B cell (primary cell): Measurements from ENCODE around the gene ZSCAN2. TPM values are rescaled to one million over a fixed set of nuclear protein-coding genes. Genes with fewer than 3 reads are reported as not detected.
"Not testable (repeated sequence)": the region's sequence is repeated elsewhere in the genome, so short reads cannot be mapped to it uniquely, and the experiment has no call there.

ENCODE experiments used
- ATAC-seq: fragments of 200-7000 bp; cut with Tn5 transposase; one replicate; pipeline ENCODE4 v1.10.0; 2021; ENCODE audit warnings: low read depth, mild to moderate bottlenecking, moderate number of reproducible peaks, moderate library complexity
- CTCF ChIA-PET: fragments of 350-600 bp; sonication (Branson Sonifier 250); formaldehyde crosslinking; loops from one replicate; lab custom pipeline; 2021; ENCODE audit warnings: antibody characterized with exemption, inconsistent platforms; lab: Charles Lee
- POLR2A ChIA-PET: fragments of 350-600 bp; sonication (Branson Sonifier 250); formaldehyde crosslinking; loops from one replicate; lab custom pipeline; 2021; ENCODE audit warnings: antibody characterized with exemption; lab: Charles Lee
- DNase-seq: peaks from one replicate; pipeline ENCODE4 v3.0.0; 2013
- H2AFZ ChIP-seq: 2 replicates; pipeline ENCODE4 v1.6.1; 2012; ENCODE audit warnings: mild to moderate bottlenecking, low read depth, low read length; ENCODE audit not compliant: insufficient read depth, poor library complexity, severe bottlenecking
- H3K27ac ChIP-seq, 2 donors: 1 replicate in 1 of 2; 2 replicates in 1 of 2; pipeline ENCODE4 v1.5.1; 2012 to 2013; ENCODE audit warnings: low read length in 2 of 2, mild to moderate bottlenecking in 2 of 2, moderate library complexity in 1 of 2
- H3K27me3 ChIP-seq, 4 experiments: fragments of 200-600 bp in 1 of 4; sonication (generic) in 1 of 4; replicated peaks in 1 of 4; 1 replicate in 2 of 4; 2 replicates in 2 of 4; pipeline versions ENCODE4 v1.6.1 to v1.7.0; 2013 to 2016; ENCODE audit warnings: low read length in 3 of 4, mild to moderate bottlenecking in 2 of 4, mixed read lengths in 1 of 4, moderate library complexity in 1 of 4; ENCODE audit not compliant: insufficient read depth in 4 of 4, control insufficient read depth in 3 of 4; ENCODE audit errors: control extremely low read depth in 1 of 4
- H3K36me3 ChIP-seq, 2 experiments: replicated peaks in 1 of 2; 1 replicate in 1 of 2; 2 replicates in 1 of 2; pipeline versions ENCODE4 v1.6.1 to v1.7.1; 2013; ENCODE audit warnings: low read length in 1 of 2; ENCODE audit not compliant: insufficient read depth in 2 of 2, control insufficient read depth in 1 of 2; ENCODE audit errors: control extremely low read depth in 1 of 2, extremely low read depth in 1 of 2
- H3K4me1 ChIP-seq, 2 donors: fragments of 200-600 bp in 1 of 2; sonication (generic) in 1 of 2; 1 replicate in 1 of 2; 2 replicates in 1 of 2; pipeline versions ENCODE4 v1.5.1 to v1.6.1; 2013 to 2017; ENCODE audit warnings: low read length in 2 of 2; ENCODE audit not compliant: control insufficient read depth in 2 of 2, insufficient read depth in 2 of 2
- H3K4me2 ChIP-seq: replicated peaks from 2 replicates; pipeline ENCODE3; 2012; ENCODE audit warnings: mild to moderate bottlenecking, low read depth, low read length; ENCODE audit not compliant: poor library complexity, severe bottlenecking
- H3K4me3 ChIP-seq, 5 experiments: fragments of 200-600 bp in 1 of 5; sonication (generic) in 1 of 5; 1 replicate in 3 of 5; 2 replicates in 2 of 5; pipeline versions ENCODE4 v1.5.1 to v1.7.0; 2011 to 2016; ENCODE audit warnings: low read length in 4 of 5, mild to moderate bottlenecking in 4 of 5, low read depth in 2 of 5, control low read depth in 1 of 5, moderate library complexity in 1 of 5; ENCODE audit not compliant: insufficient read depth in 1 of 5; ENCODE audit errors: control extremely low read depth in 1 of 5, extremely low read depth in 1 of 5
- H3K79me2 ChIP-seq: fragments of 200-600 bp; sonication (generic); one replicate; pipeline ENCODE4 v1.6.0; 2016; ENCODE audit warnings: low read length; ENCODE audit not compliant: control insufficient read depth, insufficient read depth
- H3K9ac ChIP-seq: fragments of 200-600 bp; sonication (generic); 2 replicates; pipeline ENCODE4 v1.6.1; 2017; ENCODE audit warnings: mild to moderate bottlenecking, low read length, moderate library complexity
- H3K9me3 ChIP-seq, 3 donors: one replicate each; pipeline versions ENCODE4 v1.6.1 to v1.7.1; 2013; ENCODE audit warnings: low read length in 2 of 3; ENCODE audit not compliant: control insufficient read depth in 2 of 3, insufficient read depth in 1 of 3; ENCODE audit errors: control extremely low read depth in 1 of 3
- H4K20me1 ChIP-seq: 2 replicates; pipeline ENCODE4 v1.6.0; 2012; ENCODE audit warnings: mild to moderate bottlenecking, low read length; ENCODE audit not compliant: insufficient read depth, control insufficient read depth, poor library complexity, severe bottlenecking
- H3K27ac Mint-ChIP-seq: one replicate; pipeline ENCODE4 v1.8.0; 2021; ENCODE audit warnings: mixed read lengths
- H3K27me3 Mint-ChIP-seq: one replicate; pipeline ENCODE4 v1.8.0; 2021; ENCODE audit warnings: mixed read lengths
- H3K4me1 Mint-ChIP-seq: one replicate; pipeline ENCODE4 v1.8.0; 2021; ENCODE audit warnings: mixed read lengths
- H3K4me3 Mint-ChIP-seq: one replicate; pipeline ENCODE4 v1.8.0; 2021; ENCODE audit warnings: mixed read lengths
- H3K9me3 Mint-ChIP-seq: one replicate; pipeline ENCODE4 v1.8.0; 2022; ENCODE audit warnings: mixed read lengths; ENCODE audit not compliant: insufficient read depth
- EZH2 ChIP-seq: IDR thresholded peaks from 2 replicates; pipeline ENCODE4 v1.6.1; 2012; ENCODE audit warnings: borderline replicate concordance, low read depth, mild to moderate bottlenecking, moderate library complexity, low read length; ENCODE audit not compliant: insufficient read depth, poor library complexity, severe bottlenecking
- WGBS: methylation state at CpG from one replicate; pipeline ENCODE4 v1.1.5; 2013; ENCODE audit warnings: missing lambda C conversion rate; ENCODE audit not compliant: insufficient coverage; 5-methylcytosine and 5-hydroxymethylcytosine counted together
- intact Hi-C: fragments of 100-400 bp; cut with micrococcal nuclease; formaldehyde crosslinking; loops from one replicate; pipeline ENCODE4 v1.10.0; 2022
- polyA minus RNA-seq: library from RNA; depleted of rRNA, polyadenylated mRNA; stranded (reverse); fragments of >200 nt; gene quantifications from 2 replicates; pipeline ENCODE4 v1.2.3, GENCODE V29; 2012
- polyA plus RNA-seq: library from polyadenylated mRNA; depleted of rRNA; stranded (reverse); fragments of >200 nt; gene quantifications from 2 replicates; pipeline ENCODE4 v1.2.3, GENCODE V29; 2012
- total RNA-seq, 2 donors: library from RNA; stranded (reverse); fragments of 120-200 nt in 1 of 2; gene quantifications; 1 replicate in 1 of 2; 2 replicates in 1 of 2; pipeline versions ENCODE4 v1.2.3 to v1.2.4, GENCODE V29; 2013 to 2022
- TF ChIP-seq, protein P1 (sequence below): fragments of 200-600 bp; IDR thresholded peaks from one replicate; pipeline ENCODE4 v1.8.0; 2022; ENCODE audit warnings: antibody characterized with exemption, mild to moderate bottlenecking

The ZSCAN2 gene
- total RNA-seq (16.2 and 18.6 TPM in 2 replicates), polyA plus RNA-seq (5.6 and 9.9 TPM in 2 replicates), polyA minus RNA-seq (11.1 and 14.1 TPM in 2 replicates)
- total RNA-seq (2013), result 13.2 TPM

DNA sequence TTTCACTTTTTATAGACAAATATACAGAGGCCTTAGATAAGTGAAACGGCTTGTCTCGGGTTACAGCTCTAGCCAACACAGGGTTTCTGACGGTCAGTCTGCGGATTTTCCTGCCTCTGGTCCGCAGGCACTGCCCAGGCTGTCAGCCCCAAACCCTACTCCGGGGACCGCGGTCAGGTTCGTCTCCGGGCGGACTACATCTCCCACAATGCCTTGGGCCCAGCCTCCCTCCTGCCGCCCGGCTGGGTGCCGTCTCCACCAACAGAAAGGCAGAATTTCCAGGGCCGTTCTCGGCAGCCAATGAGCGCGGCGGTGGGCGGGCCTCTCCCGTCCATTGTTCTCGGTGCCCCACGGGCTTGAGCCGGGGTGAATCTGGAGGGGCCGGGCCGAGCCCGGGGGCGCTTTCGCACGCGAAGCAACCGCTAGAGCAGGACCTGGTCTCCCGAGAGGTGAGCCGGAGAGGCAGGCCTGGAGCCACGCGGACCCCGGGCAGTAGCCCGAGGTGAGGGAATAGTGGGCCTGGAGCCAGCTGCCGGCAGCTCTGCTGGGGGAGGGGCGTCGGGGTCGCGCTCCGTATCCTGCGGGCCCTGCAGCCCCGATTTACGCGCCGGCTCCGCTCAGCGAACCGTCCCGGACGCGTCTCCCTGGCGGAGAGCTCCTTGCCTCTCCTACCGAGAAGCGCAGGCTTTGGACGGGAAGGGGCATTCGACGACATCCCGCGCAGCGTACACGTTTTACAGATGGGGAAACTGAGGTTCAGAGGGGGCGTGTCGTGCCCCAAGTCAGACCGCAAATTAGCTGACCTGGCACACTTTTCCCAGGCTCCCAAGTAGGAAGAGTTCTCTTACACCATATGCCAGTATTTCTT lies at the start of gene ZSCAN2:
Gene ZSCAN2 (plus strand): TSS at position 323 of the 868 bp plus-strand sequence. CDS start 2,919 bp downstream, outside the sequence.
- WGBS, result under 1% methylated on average over 65 of the region's 68 CpGs
- peak within 1 kb of the TSS; percentile 93 for H2AFZ ChIP-seq
- peak within 1 kb of the TSS; percentile 86 for H3K9ac ChIP-seq
- H3K36me3 ChIP-seq, result peaks cover 3 to 6% of the 10 kb centered on the region in 2 experiments
- DNase-seq (peak; percentile 93), ATAC-seq (peak; percentile 94)
- no peaks in the 10 kb centered on the region for H3K9me3 Mint-ChIP-seq
- intact Hi-C loops, result loop anchor here (1.0 kb wide), 3 partner anchors 53 to 379 kb away; partner anchors contain the start of genes SEC11A and WDR73
- POLR2A ChIA-PET, result interaction anchor here (1.8 kb wide), 1 partner anchor 9 kb away, joined by 3 read pairs; no protein-coding TSS in a partner anchor
- no peak for TF ChIP-seq EZH2
- TF ChIP-seq, protein P1, sequence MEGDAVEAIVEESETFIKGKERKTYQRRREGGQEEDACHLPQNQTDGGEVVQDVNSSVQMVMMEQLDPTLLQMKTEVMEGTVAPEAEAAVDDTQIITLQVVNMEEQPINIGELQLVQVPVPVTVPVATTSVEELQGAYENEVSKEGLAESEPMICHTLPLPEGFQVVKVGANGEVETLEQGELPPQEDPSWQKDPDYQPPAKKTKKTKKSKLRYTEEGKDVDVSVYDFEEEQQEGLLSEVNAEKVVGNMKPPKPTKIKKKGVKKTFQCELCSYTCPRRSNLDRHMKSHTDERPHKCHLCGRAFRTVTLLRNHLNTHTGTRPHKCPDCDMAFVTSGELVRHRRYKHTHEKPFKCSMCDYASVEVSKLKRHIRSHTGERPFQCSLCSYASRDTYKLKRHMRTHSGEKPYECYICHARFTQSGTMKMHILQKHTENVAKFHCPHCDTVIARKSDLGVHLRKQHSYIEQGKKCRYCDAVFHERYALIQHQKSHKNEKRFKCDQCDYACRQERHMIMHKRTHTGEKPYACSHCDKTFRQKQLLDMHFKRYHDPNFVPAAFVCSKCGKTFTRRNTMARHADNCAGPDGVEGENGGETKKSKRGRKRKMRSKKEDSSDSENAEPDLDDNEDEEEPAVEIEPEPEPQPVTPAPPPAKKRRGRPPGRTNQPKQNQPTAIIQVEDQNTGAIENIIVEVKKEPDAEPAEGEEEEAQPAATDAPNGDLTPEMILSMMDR, result no peak
- no peaks in the 10 kb centered on the region for H3K27me3 ChIP-seq
- peak within 1 kb of the TSS; percentile 96 for H3K27ac Mint-ChIP-seq
- peak within 1 kb of the TSS; percentile 32 to 47 for H3K27ac ChIP-seq
- no peaks in the 10 kb centered on the region for H4K20me1 ChIP-seq
- peaks cover 63% of the 10 kb centered on the region for H3K4me1 Mint-ChIP-seq
- H3K4me2 ChIP-seq, result peak within 1 kb of the TSS; percentile 91
- H3K4me1 ChIP-seq, result peaks cover 29 to 52% of the 10 kb centered on the region in 2 donors
- CTCF ChIA-PET, result interaction anchor here (0.6 to 1.6 kb wide), 8 partner anchors 10 to 443 kb away, joined by 3 to 8 read pairs (median 4); partner anchors contain the start of gene WDR73
- peak within 1 kb of the TSS; percentile 99 for H3K4me3 Mint-ChIP-seq
- peaks cover 46% of the 10 kb centered on the region for H3K79me2 ChIP-seq
- H3K4me3 ChIP-seq, result peak within 1 kb of the TSS; percentile 78 to 95 (median 86)
- H3K27me3 Mint-ChIP-seq, result no peaks in the 10 kb centered on the region
- no peaks in the 10 kb centered on the region for H3K9me3 ChIP-seq

DNA sequence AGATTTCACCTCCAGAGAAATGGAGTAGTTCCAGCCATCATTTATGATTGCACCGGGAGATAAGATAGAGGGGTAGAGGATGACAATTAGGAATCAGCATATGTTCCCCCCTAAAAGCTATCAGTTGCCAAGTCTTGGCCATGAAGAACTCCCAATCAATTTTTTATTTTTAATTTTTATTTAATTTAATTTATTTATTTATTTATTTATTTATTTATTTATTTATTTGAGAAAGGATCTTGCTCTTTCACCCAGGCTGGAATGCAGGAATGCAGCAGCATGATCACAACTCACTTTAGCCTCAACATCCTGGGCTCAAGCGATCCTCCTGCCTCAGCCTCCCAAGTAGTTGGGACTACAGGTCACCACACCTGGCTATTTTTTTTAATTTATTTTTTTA lies 49.2 kb upstream of the ZSCAN2 start:
- H3K4me1 Mint-ChIP-seq, H3K79me2 ChIP-seq, H3K9me3 ChIP-seq, CTCF ChIA-PET, H3K9me3 Mint-ChIP-seq, H3K4me1 ChIP-seq, POLR2A ChIA-PET, H3K36me3 ChIP-seq, H3K9ac ChIP-seq, H3K4me3 ChIP-seq, H3K27ac Mint-ChIP-seq, H3K4me2 ChIP-seq, ATAC-seq, H3K27me3 ChIP-seq, intact Hi-C loops, H2AFZ ChIP-seq, DNase-seq, H4K20me1 ChIP-seq, H3K27ac ChIP-seq, H3K4me3 Mint-ChIP-seq, H3K27me3 Mint-ChIP-seq: not testable (repeated sequence)
- WGBS, result no CpG with 5 or more reads among the region's 2 CpGs
